GM12875 (cell line): ENCODE results near the gene USP12.

Source experiments
- H3K4me3 ChIP-seq: one replicate; pipeline ENCODE4 v1.5.1; 2011; ENCODE audit warnings: low read depth, low read length, control low read depth
- CTCF ChIP-seq: IDR thresholded peaks from 2 replicates; pipeline ENCODE4 v1.5.1; 2011; ENCODE audit warnings: low read depth, mild to moderate bottlenecking, control low read depth, inconsistent platforms, low read length, moderate library complexity, borderline replicate concordance; ENCODE audit not compliant: insufficient read depth

The USP12 gene

DNA sequence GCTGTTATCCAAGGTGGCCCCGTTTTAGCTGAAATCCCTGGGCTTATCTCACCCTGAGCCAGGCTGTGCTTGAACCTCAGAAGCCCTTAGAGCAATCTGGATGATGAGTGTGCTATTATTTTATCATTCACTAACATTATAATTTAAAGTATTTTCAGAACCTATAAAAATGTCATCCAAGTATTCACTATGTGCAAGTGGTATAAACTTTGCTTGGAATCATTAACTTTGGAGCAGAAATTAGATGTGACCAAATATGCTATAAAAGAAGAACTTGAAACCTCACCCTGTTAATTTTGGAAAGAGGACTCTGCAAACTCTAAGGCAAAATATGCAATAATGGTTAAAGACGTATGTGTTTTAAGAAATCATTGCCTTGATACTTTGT, 147.5 kb downstream of the USP12 start:
- TF ChIP-seq CTCF = no peak
- no peak overlapping the region for H3K4me3 ChIP-seq

- no peak overlapping the region for H3K4me3 ChIP-seq
- no peak for TF ChIP-seq CTCF
Observed at GRCh38 chr13:27023385-27024073, 148.1 kb downstream of the USP12 start.

DNA sequence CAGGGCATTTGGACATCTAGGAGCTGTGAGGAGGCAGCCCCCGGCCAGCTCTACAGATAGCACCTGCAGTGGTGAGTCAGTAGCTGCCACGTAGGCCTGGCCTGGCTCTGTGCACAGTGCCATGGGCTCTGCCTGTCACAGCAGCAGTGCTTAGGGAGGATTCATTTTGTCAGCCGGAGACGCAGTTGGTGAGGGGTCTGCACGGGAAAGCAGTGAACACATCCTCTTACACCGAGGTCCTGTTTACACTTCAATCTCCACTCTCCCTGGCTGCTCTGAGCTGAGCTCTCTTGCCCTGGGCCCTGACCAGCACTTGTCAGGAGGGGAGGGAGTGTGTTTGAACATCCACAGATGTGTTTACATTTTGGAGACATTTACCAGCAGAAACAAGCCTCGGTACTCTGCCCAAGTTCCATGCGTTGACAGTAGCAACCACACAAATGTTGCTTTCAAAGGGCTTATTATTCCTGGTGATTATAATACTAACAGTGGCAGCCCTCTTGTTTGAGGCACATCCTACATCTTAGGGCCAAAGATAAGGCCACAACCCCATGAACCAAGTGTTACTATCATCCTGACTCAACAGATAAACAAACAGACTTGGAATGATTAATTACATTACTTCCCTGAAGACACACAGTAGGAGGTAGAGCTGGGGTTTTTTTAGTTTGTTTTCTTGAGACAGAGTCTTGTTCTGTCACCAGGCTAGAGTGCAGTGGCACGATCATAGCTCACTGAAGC, 148.9 kb downstream of the USP12 start:
- no peak for TF ChIP-seq CTCF
- H3K4me3 ChIP-seq = no peak overlapping the region

GRCh38 chr13:27020415-27020814, 151.2 kb downstream of the USP12 start:
- H3K4me3 ChIP-seq = no peak overlapping the region
- TF ChIP-seq CTCF = no peak

- H3K4me3 ChIP-seq = no peak overlapping the region
- TF ChIP-seq CTCF = no peak
Observed at GRCh38 chr13:27018882-27019281, 152.7 kb downstream of the USP12 start.

DNA sequence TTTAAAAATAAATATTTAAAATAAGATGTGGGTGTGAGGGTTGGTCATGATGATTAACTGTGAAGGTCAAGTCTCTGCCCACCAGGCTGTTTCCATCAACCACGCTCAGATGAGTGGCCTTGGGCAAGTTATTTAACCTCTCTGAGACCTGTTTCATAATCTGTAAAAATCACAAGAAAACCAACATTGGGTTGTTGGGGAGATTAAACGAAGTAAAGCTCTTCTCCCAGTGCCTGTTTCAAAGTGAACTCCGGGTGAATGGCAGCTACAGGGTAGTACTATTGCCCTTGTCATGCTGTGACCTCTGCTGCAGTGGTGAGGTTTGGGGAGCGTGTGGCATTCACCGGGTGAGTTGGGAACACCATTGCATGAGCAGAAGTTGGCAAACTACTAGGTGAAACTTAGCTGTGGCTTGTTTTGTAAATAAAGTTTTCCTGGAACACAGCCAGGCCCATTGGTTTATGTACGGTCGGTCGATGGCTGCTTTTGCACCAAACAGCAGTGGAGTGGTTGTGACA, 153.2 kb downstream of the USP12 start:
- TF ChIP-seq CTCF = no peak
- H3K4me3 ChIP-seq = no peak overlapping the region

DNA sequence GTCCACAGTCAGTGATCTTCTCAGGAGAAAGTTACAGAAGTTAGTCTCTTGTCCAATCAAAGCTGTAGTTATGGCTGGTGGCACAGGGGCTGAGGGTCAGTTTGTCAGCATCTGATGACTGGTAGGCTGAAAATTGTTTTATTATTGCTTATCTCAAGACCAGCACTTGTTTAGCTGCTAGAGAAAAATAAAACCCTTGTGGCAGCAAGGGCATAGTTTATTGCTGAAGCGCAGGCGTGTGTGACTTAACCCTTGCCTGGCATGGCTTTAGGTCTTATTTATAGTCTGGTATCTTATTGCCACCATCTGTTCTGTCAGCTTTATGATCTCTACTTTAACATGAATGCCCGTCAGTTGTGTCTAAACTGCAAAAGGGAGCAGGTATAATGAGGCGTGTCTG, 154.7 kb downstream of the USP12 start:
- H3K4me3 ChIP-seq = no peak overlapping the region
- TF ChIP-seq CTCF = no peak
